ENCODE data around the gene SMCHD1. TPM values are rescaled to one million over a fixed set of nuclear protein-coding genes. Genes with fewer than 3 reads are reported as not detected.

Gene SMCHD1
- total and polyA plus RNA-seq, 2 experiments from 2014 or later: 7.7 to 39.0 TPM

GRCh38 chr18:2636126-2636631 is 19.3 kb upstream of the SMCHD1 start:
- H3K27ac Mint-ChIP-seq: no peak overlapping the region

GRCh38 chr18:2641638-2642037 is 13.9 kb upstream of the SMCHD1 start:
- Histone ChIP-seq H2AFZ (no peak overlapping the region), H3K9me2 (ENCODE audit: insufficient read depth) (no peaks in the 10 kb centered on the region), H3K27me3 (ENCODE audit: insufficient read depth) (no peaks in the 10 kb centered on the region), H3K4me1 (ENCODE audit: insufficient read depth) (no peaks in the 10 kb centered on the region), H3K4me3 (no peak overlapping the region), H3K36me3 (ENCODE audit: insufficient read depth) (no peaks in the 10 kb centered on the region), H3K4me2 (no peak overlapping the region), H4K20me1 (replicated peaks; ENCODE audit: insufficient read depth) (no peaks in the 10 kb centered on the region), H3K27ac (ENCODE audit: low read depth) (no peak overlapping the region), H3K79me2 (replicated peaks; ENCODE audit: insufficient read depth) (no peaks in the 10 kb centered on the region), H3F3A (replicated peaks; ENCODE audit: low read depth) (no peaks in the 10 kb centered on the region)
- no peaks in the 10 kb centered on the region for H3K4me1 Mint-ChIP-seq
- ATAC-seq (no peak), DNase-seq (ENCODE audit: low spot score) (no peak)
- no peak overlapping the region for H3K27ac Mint-ChIP-seq
- H3K9me3 Mint-ChIP-seq: no peaks in the 10 kb centered on the region
- H3K4me3 Mint-ChIP-seq: no peak overlapping the region
- H3K36me3 Mint-ChIP-seq (ENCODE audit: low read depth): no peaks in the 10 kb centered on the region
- peaks cover 2% of the 10 kb centered on the region for H3K27me3 Mint-ChIP-seq (ENCODE audit: insufficient read depth, low read depth, poor library complexity)
- TF ChIP-seq EZH2 (IDR thresholded peaks at IDR 0.05; ENCODE audit: low read depth, unreplicated experiment): no peak
- no peak for TF ChIP-seq EZH2phosphoT487 (IDR thresholded peaks at IDR 0.05; ENCODE audit: unreplicated experiment)
- no peak for TF ChIP-seq POLR2AphosphoS5 (IDR thresholded peaks at IDR 0.05; ENCODE audit: low read depth)
- TF ChIP-seq JUNB (IDR thresholded peaks at IDR 0.05; ENCODE audit: unreplicated experiment): no peak
- TF ChIP-seq ZNF331 (CRISPR knock-in tag; IDR thresholded peaks at IDR 0.05; ENCODE audit: low read depth): no peak
- TF ChIP-seq ZNF462 (CRISPR knock-in tag; IDR thresholded peaks at IDR 0.05): no peak
- TF ChIP-seq, protein P1, sequence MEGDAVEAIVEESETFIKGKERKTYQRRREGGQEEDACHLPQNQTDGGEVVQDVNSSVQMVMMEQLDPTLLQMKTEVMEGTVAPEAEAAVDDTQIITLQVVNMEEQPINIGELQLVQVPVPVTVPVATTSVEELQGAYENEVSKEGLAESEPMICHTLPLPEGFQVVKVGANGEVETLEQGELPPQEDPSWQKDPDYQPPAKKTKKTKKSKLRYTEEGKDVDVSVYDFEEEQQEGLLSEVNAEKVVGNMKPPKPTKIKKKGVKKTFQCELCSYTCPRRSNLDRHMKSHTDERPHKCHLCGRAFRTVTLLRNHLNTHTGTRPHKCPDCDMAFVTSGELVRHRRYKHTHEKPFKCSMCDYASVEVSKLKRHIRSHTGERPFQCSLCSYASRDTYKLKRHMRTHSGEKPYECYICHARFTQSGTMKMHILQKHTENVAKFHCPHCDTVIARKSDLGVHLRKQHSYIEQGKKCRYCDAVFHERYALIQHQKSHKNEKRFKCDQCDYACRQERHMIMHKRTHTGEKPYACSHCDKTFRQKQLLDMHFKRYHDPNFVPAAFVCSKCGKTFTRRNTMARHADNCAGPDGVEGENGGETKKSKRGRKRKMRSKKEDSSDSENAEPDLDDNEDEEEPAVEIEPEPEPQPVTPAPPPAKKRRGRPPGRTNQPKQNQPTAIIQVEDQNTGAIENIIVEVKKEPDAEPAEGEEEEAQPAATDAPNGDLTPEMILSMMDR (conservative IDR thresholded peaks at IDR 0.05; ENCODE audit: low read depth in 2 of 2): no peak
- no peak for TF ChIP-seq ETS1 (IDR thresholded peaks at IDR 0.05)
- TF ChIP-seq, protein P2, sequence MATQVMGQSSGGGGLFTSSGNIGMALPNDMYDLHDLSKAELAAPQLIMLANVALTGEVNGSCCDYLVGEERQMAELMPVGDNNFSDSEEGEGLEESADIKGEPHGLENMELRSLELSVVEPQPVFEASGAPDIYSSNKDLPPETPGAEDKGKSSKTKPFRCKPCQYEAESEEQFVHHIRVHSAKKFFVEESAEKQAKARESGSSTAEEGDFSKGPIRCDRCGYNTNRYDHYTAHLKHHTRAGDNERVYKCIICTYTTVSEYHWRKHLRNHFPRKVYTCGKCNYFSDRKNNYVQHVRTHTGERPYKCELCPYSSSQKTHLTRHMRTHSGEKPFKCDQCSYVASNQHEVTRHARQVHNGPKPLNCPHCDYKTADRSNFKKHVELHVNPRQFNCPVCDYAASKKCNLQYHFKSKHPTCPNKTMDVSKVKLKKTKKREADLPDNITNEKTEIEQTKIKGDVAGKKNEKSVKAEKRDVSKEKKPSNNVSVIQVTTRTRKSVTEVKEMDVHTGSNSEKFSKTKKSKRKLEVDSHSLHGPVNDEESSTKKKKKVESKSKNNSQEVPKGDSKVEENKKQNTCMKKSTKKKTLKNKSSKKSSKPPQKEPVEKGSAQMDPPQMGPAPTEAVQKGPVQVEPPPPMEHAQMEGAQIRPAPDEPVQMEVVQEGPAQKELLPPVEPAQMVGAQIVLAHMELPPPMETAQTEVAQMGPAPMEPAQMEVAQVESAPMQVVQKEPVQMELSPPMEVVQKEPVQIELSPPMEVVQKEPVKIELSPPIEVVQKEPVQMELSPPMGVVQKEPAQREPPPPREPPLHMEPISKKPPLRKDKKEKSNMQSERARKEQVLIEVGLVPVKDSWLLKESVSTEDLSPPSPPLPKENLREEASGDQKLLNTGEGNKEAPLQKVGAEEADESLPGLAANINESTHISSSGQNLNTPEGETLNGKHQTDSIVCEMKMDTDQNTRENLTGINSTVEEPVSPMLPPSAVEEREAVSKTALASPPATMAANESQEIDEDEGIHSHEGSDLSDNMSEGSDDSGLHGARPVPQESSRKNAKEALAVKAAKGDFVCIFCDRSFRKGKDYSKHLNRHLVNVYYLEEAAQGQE (IDR thresholded peaks at IDR 0.05; ENCODE audit: unreplicated experiment): no peak

More at GRCh38 chr18:2636126-2636631, 19.3 kb upstream of the SMCHD1 start:
- Histone ChIP-seq H3K27me3 (ENCODE audit: insufficient read depth) (no peaks in the 10 kb centered on the region), H3K4me1 (ENCODE audit: insufficient read depth) (no peaks in the 10 kb centered on the region), H3K27ac (ENCODE audit: low read depth) (no peak overlapping the region), H3K79me2 (replicated peaks; ENCODE audit: insufficient read depth) (no peaks in the 10 kb centered on the region), H2AFZ (no peak overlapping the region), H3K36me3 (ENCODE audit: insufficient read depth) (no peaks in the 10 kb centered on the region), H3K4me3 (no peak overlapping the region), H3K9me2 (ENCODE audit: insufficient read depth) (no peaks in the 10 kb centered on the region), H3F3A (replicated peaks; ENCODE audit: low read depth) (no peaks in the 10 kb centered on the region), H4K20me1 (replicated peaks; ENCODE audit: insufficient read depth) (no peaks in the 10 kb centered on the region), H3K4me2 (no peak overlapping the region)
- Mint-ChIP-seq H3K4me3 (no peak overlapping the region), H3K4me1 (no peaks in the 10 kb centered on the region), H3K9me3 (peaks cover 10% of the 10 kb centered on the region; the same call in 2 of the 3 replicates), H3K27me3 (ENCODE audit: insufficient read depth, low read depth, poor library complexity) (peaks cover 6% of the 10 kb centered on the region), H3K36me3 (ENCODE audit: low read depth) (no peaks in the 10 kb centered on the region)
- ATAC-seq (no peak), DNase-seq (ENCODE audit: low spot score) (no peak)
- TF ChIP-seq ZNF114 (CRISPR knock-in tag; IDR thresholded peaks at IDR 0.05) (no peak), STAT1 (IDR thresholded peaks at IDR 0.05; ENCODE audit: unreplicated experiment) (no peak)
